Panc1 (cell line): ENCODE results near the gene RASD2. TPM values are rescaled to one million over a fixed set of nuclear protein-coding genes. Genes with fewer than 3 reads are reported as not detected.
A peak's percentile ranks its signal among the peaks of the same experiment; 100 is the strongest.

ENCODE experiments used
- ATAC-seq: fragments of 200-7000 bp; cut with Tn5 transposase; 2 replicates; pipeline ENCODE4 v1.9.1; 2020; ENCODE audit warnings: mild to moderate bottlenecking, moderate library complexity
- BruUV-seq: library from RNA; stranded (reverse); fragments of 400-500 nt; replicated peaks from 2 replicates; lab custom pipeline; 2021; lab: Mats Ljungman, UMichigan
- CTCF ChIA-PET: fragments of 300-600 bp; sonication (Branson Sonifier 250); formaldehyde crosslinking; loops from one replicate; lab custom pipeline; 2022; ENCODE audit warnings: antibody characterized with exemption; lab: Charles Lee
- POLR2A ChIA-PET: fragments of 300-600 bp; sonication (Branson Sonifier 250); formaldehyde crosslinking; loops from one replicate; lab custom pipeline; 2022; ENCODE audit warnings: antibody characterized with exemption; lab: Charles Lee
- DNase-seq: peaks from one replicate; pipeline ENCODE4 v3.0.0-alpha.2; 2010; ENCODE audit warnings: low read depth, low spot score
- H3K27ac ChIP-seq: 2 replicates; pipeline ENCODE4 v1.5.1; 2011; ENCODE audit warnings: mild to moderate bottlenecking, low read length, inconsistent platforms
- H3K27me3 ChIP-seq: fragments of 200-500 bp; sonication (Bioruptor generic); 2 replicates; pipeline ENCODE4 v1.6.0; 2014; ENCODE audit warnings: low read length, inconsistent platforms; ENCODE audit not compliant: control insufficient read depth, insufficient read depth
- H3K36me3 ChIP-seq: fragments of 200-500 bp; sonication (Bioruptor generic); 2 replicates; pipeline ENCODE4 v1.5.1; 2014; ENCODE audit warnings: inconsistent platforms, mild to moderate bottlenecking, low read length, moderate library complexity; ENCODE audit not compliant: control insufficient read depth, insufficient read depth
- H3K4me1 ChIP-seq: 2 replicates; pipeline ENCODE4 v1.5.1; 2011; ENCODE audit warnings: inconsistent platforms, mild to moderate bottlenecking, low read length, moderate library complexity; ENCODE audit not compliant: control insufficient read depth, insufficient read depth
- H3K4me3 ChIP-seq, 2 experiments: 2 replicates each; pipeline ENCODE4 v1.5.1; 2011 to 2012; ENCODE audit warnings: low read depth in 2 of 2, low read length in 2 of 2, mild to moderate bottlenecking in 2 of 2, inconsistent platforms in 1 of 2, moderate library complexity in 1 of 2
- H3K9me3 ChIP-seq: fragments of 200-500 bp; sonication (Bioruptor generic); 2 replicates; pipeline ENCODE4 v1.5.1; 2014; ENCODE audit warnings: low read depth, mild to moderate bottlenecking, inconsistent platforms, low read length, moderate library complexity; ENCODE audit not compliant: control insufficient read depth, insufficient read depth
- CTCF ChIP-seq: fragments of 450-650 bp; IDR thresholded peaks from 2 replicates; pipeline ENCODE4 v1.5.1; 2017; ENCODE audit warnings: mild to moderate bottlenecking
- POLR2AphosphoS5 ChIP-seq: IDR thresholded peaks from 2 replicates; pipeline ENCODE4 v1.6.1; 2012; ENCODE audit warnings: mild to moderate bottlenecking, low read depth, low read length, moderate library complexity
- REST ChIP-seq, 2 experiments: IDR thresholded peaks; 2 replicates each; pipeline ENCODE4 v1.6.1; 2011 to 2012; ENCODE audit warnings: low read depth in 2 of 2, control low read depth in 1 of 2, low read length in 1 of 2, mild to moderate bottlenecking in 1 of 2, moderate library complexity in 1 of 2; ENCODE audit not compliant: insufficient read depth in 1 of 2
- SIN3A ChIP-seq: IDR thresholded peaks from 2 replicates; pipeline ENCODE4 v1.6.1; 2012; ENCODE audit warnings: low read depth, mild to moderate bottlenecking, low read length, moderate library complexity, borderline replicate concordance; ENCODE audit not compliant: insufficient read depth
- TCF7L2 ChIP-seq: IDR thresholded peaks from 2 replicates; pipeline ENCODE4 v1.6.1; 2011; ENCODE audit warnings: mild to moderate bottlenecking, low read depth, low read length, inconsistent platforms
- in situ Hi-C: cut with HindIII; loops from 2 replicates; pipeline ENCODE4 v1.10.0; 2016; ENCODE audit warnings: low sequenced_read_pairs, low pct_unique_long_range_greater_than_20kb
- intact Hi-C: fragments of 100-400 bp; cut with micrococcal nuclease; formaldehyde crosslinking; loops from one replicate; pipeline ENCODE4 v1.10.0; 2022; ENCODE audit not compliant: unreplicated experiment
- total RNA-seq: library from RNA; stranded (reverse); gene quantifications from one replicate; pipeline ENCODE4 v1.2.1, GENCODE V29; 2021; ENCODE audit not compliant: unreplicated experiment

Gene RASD2
- total RNA-seq, 1 experiment from 2014 or later, result 26.7 TPM

- H3K4me3 ChIP-seq, result peak overlapping the region; percentile 54 to 75
- no peak for TF ChIP-seq SIN3A
- TF ChIP-seq TCF7L2, result no peak
- no peak for TF ChIP-seq CTCF
- TF ChIP-seq REST (IDR thresholded peaks at IDR 0.05; ENCODE audit: insufficient read depth in 1 of 2, low read depth in 2 of 2, low read length in 1 of 2), result no peak
- TF ChIP-seq POLR2AphosphoS5, result no peak
- peaks cover 14% of the 10 kb centered on the region for H3K4me1 ChIP-seq
- H3K9me3 ChIP-seq, result no peaks in the 10 kb centered on the region
- POLR2A ChIA-PET, result no interaction called here
- ATAC-seq (no peak), DNase-seq (no peak)
- no TSS peak for BruUV-seq
- no peaks in the 10 kb centered on the region for H3K27me3 ChIP-seq
- CTCF ChIA-PET, result no interaction called here
- intact Hi-C loops (no loop called here), in situ Hi-C loops (no loop called here)
- H3K36me3 ChIP-seq, result no peaks in the 10 kb centered on the region
- H3K27ac ChIP-seq, result peak overlapping the region; percentile 77
These were observed 1.7 kb downstream of the RASD2 start for GRCh38 chr22:35542157-35542938.

- in situ Hi-C loops (no loop called here), intact Hi-C loops (no loop called here)
- Histone ChIP-seq H3K9me3 (no peaks in the 10 kb centered on the region), H3K4me3 (peak overlapping the region; percentile 54 to 75), H3K36me3 (no peaks in the 10 kb centered on the region), H3K4me1 (peaks cover 14% of the 10 kb centered on the region), H3K27me3 (no peaks in the 10 kb centered on the region), H3K27ac (peak overlapping the region; percentile 45; the same call in 1 of the 2 replicates)
- no peak for DNase-seq
- ATAC-seq, result no peak
- no TSS peak for BruUV-seq
- ChIA-PET CTCF (no interaction called here), POLR2A (no interaction called here)
- TF ChIP-seq CTCF, result no peak
- no peak for TF ChIP-seq TCF7L2
- TF ChIP-seq POLR2AphosphoS5, result no peak
- TF ChIP-seq SIN3A, result no peak
- no peak for TF ChIP-seq REST (IDR thresholded peaks at IDR 0.05; ENCODE audit: insufficient read depth in 1 of 2, low read depth in 2 of 2, low read length in 1 of 2)
These were observed 2.4 kb downstream of the RASD2 start for GRCh38 chr22:35542939-35543516.
